Karpas-422 (cell line): ENCODE results near the gene FOXJ2. TPM values are rescaled to one million over a fixed set of nuclear protein-coding genes. Genes with fewer than 3 reads are reported as not detected.
"Not testable (repeated sequence)": the region's sequence is repeated elsewhere in the genome, so short reads cannot be mapped to it uniquely, and the experiment has no call there.

Experiments used
- DNase-seq: peaks from one replicate; pipeline ENCODE4 v3.0.0-alpha.2; 2015
- H2AFZ ChIP-seq: fragments of 200-600 bp; sonication (generic); 2 replicates; pipeline ENCODE4 v1.6.1; 2014; ENCODE audit warnings: antibody characterized with exemption, low read length, mixed read lengths
- H3K27ac ChIP-seq: fragments of 200-600 bp; sonication (generic); 2 replicates; pipeline ENCODE4 v1.5.1; 2014; ENCODE audit warnings: mild to moderate bottlenecking, low read length, moderate library complexity
- H3K27me3 ChIP-seq: fragments of 200-600 bp; sonication (generic); 2 replicates; pipeline ENCODE4 v1.6.1; 2014; ENCODE audit warnings: low read length, mixed read lengths
- H3K36me3 ChIP-seq: fragments of 200-600 bp; sonication (generic); 2 replicates; pipeline ENCODE4 v1.6.1; 2014; ENCODE audit warnings: low read length, mixed read lengths; ENCODE audit not compliant: insufficient read depth
- H3K4me1 ChIP-seq: fragments of 200-600 bp; sonication (generic); 2 replicates; pipeline ENCODE4 v1.6.1; 2014; ENCODE audit warnings: mild to moderate bottlenecking, low read length, mixed read lengths
- H3K4me2 ChIP-seq: fragments of 200-600 bp; sonication (generic); 2 replicates; pipeline ENCODE4 v1.6.1; 2014; ENCODE audit warnings: low read length, low read depth, mild to moderate bottlenecking; ENCODE audit not compliant: poor library complexity, severe bottlenecking
- H3K4me3 ChIP-seq: fragments of 200-600 bp; sonication (generic); 2 replicates; pipeline ENCODE4 v1.5.1; 2014; ENCODE audit warnings: mild to moderate bottlenecking, antibody characterized with exemption, low read length, mixed read lengths
- H3K79me2 ChIP-seq: fragments of 200-600 bp; sonication (generic); 2 replicates; pipeline ENCODE4 v1.6.1; 2014; ENCODE audit warnings: mild to moderate bottlenecking, low read length, mixed read lengths
- H3K9ac ChIP-seq: fragments of 200-600 bp; sonication (generic); 2 replicates; pipeline ENCODE4 v1.6.0; 2014; ENCODE audit warnings: low read length
- H3K9me2 ChIP-seq: fragments of 200-600 bp; sonication (generic), shearing (Covaris generic); replicated peaks from 2 replicates; pipeline ENCODE4 v1.6.0; 2014; ENCODE audit warnings: mild to moderate bottlenecking, low read length, moderate library complexity; ENCODE audit not compliant: insufficient read depth
- H3K9me3 ChIP-seq: fragments of 300-700, 200-600 bp; sonication (generic); 2 replicates; pipeline ENCODE4 v1.6.1; 2014; ENCODE audit warnings: low read length, mixed read lengths
- H4K20me1 ChIP-seq: fragments of 200-600 bp; sonication (generic); 2 replicates; pipeline ENCODE4 v1.6.1; 2014; ENCODE audit warnings: mild to moderate bottlenecking, antibody characterized with exemption, low read length, low read depth; ENCODE audit not compliant: insufficient read depth
- total RNA-seq: library from RNA; depleted of rRNA; stranded (reverse); fragments of >200 nt; shearing (Covaris generic); gene quantifications from 2 replicates; pipeline ENCODE4 v1.2.3, GENCODE V29; 2014; ENCODE audit warnings: low replicate concordance

Gene FOXJ2
- total RNA-seq, 1 experiment from 2014 or later, result 9.0 TPM

- Histone ChIP-seq H3K9me2 (no peaks in the 10 kb centered on the region), H3K9me3 (no peaks in the 10 kb centered on the region), H3K4me2 (peak overlapping the region; percentile 42), H3K36me3 (no peaks in the 10 kb centered on the region), H3K27me3 (no peaks in the 10 kb centered on the region), H4K20me1 (no peaks in the 10 kb centered on the region), H3K4me1 (peaks cover 4% of the 10 kb centered on the region), H2AFZ (no peak overlapping the region), H3K9ac (no peak overlapping the region), H3K27ac (no peak overlapping the region), H3K4me3 (no peak overlapping the region), H3K79me2 (no peaks in the 10 kb centered on the region)
- peak; percentile 92 for DNase-seq
Measured at GRCh38 chr12:7995266-7995963, 37.1 kb upstream of the FOXJ2 start.

GRCh38 chr12:8000827-8001226 is 31.7 kb upstream of the FOXJ2 start:
- H3K9ac ChIP-seq, H3K9me2 ChIP-seq, DNase-seq, H3K36me3 ChIP-seq, H3K4me3 ChIP-seq, H3K4me1 ChIP-seq, H3K9me3 ChIP-seq, H3K27me3 ChIP-seq, H3K4me2 ChIP-seq, H2AFZ ChIP-seq, H3K79me2 ChIP-seq, H4K20me1 ChIP-seq, H3K27ac ChIP-seq: not testable (repeated sequence)

GRCh38 chr12:8001496-8001895 is 31.0 kb upstream of the FOXJ2 start:
- H4K20me1 ChIP-seq, H3K27ac ChIP-seq, H2AFZ ChIP-seq, H3K79me2 ChIP-seq, H3K4me1 ChIP-seq, H3K4me2 ChIP-seq, H3K9me2 ChIP-seq, H3K9me3 ChIP-seq, H3K27me3 ChIP-seq, H3K4me3 ChIP-seq, DNase-seq, H3K36me3 ChIP-seq, H3K9ac ChIP-seq: not testable (repeated sequence)

- not testable (repeated sequence) for H3K9me2 ChIP-seq, H3K4me1 ChIP-seq, DNase-seq, H3K79me2 ChIP-seq, H3K4me3 ChIP-seq, H3K9ac ChIP-seq, H3K27ac ChIP-seq, H3K27me3 ChIP-seq, H3K9me3 ChIP-seq, H2AFZ ChIP-seq, H3K36me3 ChIP-seq, H4K20me1 ChIP-seq, H3K4me2 ChIP-seq
Measured at GRCh38 chr12:8004897-8005296, 27.6 kb upstream of the FOXJ2 start.

- H3K9me2 ChIP-seq, result no peaks in the 10 kb centered on the region
- H3K27ac ChIP-seq, result no peak overlapping the region
- DNase-seq, result no peak
- no peaks in the 10 kb centered on the region for H3K4me1 ChIP-seq
- H3K36me3 ChIP-seq, result no peaks in the 10 kb centered on the region
- H3K9ac ChIP-seq, result no peak overlapping the region
- H3K4me2 ChIP-seq, result no peak overlapping the region
- H4K20me1 ChIP-seq, result no peaks in the 10 kb centered on the region
- no peak overlapping the region for H2AFZ ChIP-seq
- no peaks in the 10 kb centered on the region for H3K79me2 ChIP-seq
- no peak overlapping the region for H3K4me3 ChIP-seq
- H3K27me3 ChIP-seq, result no peaks in the 10 kb centered on the region
- no peaks in the 10 kb centered on the region for H3K9me3 ChIP-seq
Measured at GRCh38 chr12:8011331-8011730, 21.2 kb upstream of the FOXJ2 start.

- Histone ChIP-seq H3K4me3 (no peak overlapping the region), H3K27me3 (no peaks in the 10 kb centered on the region), H3K79me2 (no peaks in the 10 kb centered on the region), H2AFZ (no peak overlapping the region), H3K27ac (no peak overlapping the region), H3K9ac (no peak overlapping the region), H3K9me3 (no peaks in the 10 kb centered on the region), H3K4me2 (no peak overlapping the region), H4K20me1 (no peaks in the 10 kb centered on the region), H3K9me2 (no peaks in the 10 kb centered on the region), H3K36me3 (no peaks in the 10 kb centered on the region), H3K4me1 (no peaks in the 10 kb centered on the region)
- no peak for DNase-seq
Measured at GRCh38 chr12:8012651-8013309, 19.7 kb upstream of the FOXJ2 start.

- no peaks in the 10 kb centered on the region for H3K9me2 ChIP-seq
- no peaks in the 10 kb centered on the region for H3K79me2 ChIP-seq
- no peak overlapping the region for H3K9ac ChIP-seq
- no peaks in the 10 kb centered on the region for H3K36me3 ChIP-seq
- no peak for DNase-seq
- no peak overlapping the region for H2AFZ ChIP-seq
- H4K20me1 ChIP-seq, result no peaks in the 10 kb centered on the region
- peaks cover 14% of the 10 kb centered on the region for H3K4me1 ChIP-seq
- H3K4me2 ChIP-seq, result no peak overlapping the region
- H3K27me3 ChIP-seq, result no peaks in the 10 kb centered on the region
- H3K27ac ChIP-seq, result no peak overlapping the region
- H3K9me3 ChIP-seq, result no peaks in the 10 kb centered on the region
- no peak overlapping the region for H3K4me3 ChIP-seq
Measured at GRCh38 chr12:8014836-8015235, 17.7 kb upstream of the FOXJ2 start.

GRCh38 chr12:8018213-8018612 is 14.3 kb upstream of the FOXJ2 start:
- Histone ChIP-seq H3K9ac (peak overlapping the region; percentile 59), H2AFZ (peak overlapping the region; percentile 92; the same call in 1 of the 2 replicates), H3K4me2 (peak overlapping the region; percentile 84), H3K4me1 (peaks cover 14% of the 10 kb centered on the region), H3K4me3 (peak overlapping the region; percentile 72)
- not testable (repeated sequence) for H3K27me3 ChIP-seq, H3K79me2 ChIP-seq, H4K20me1 ChIP-seq, H3K9me2 ChIP-seq, DNase-seq, H3K36me3 ChIP-seq, H3K9me3 ChIP-seq, H3K27ac ChIP-seq
